AG08396 (cell line): Measurements from ENCODE around the gene TRIM46.
"Not testable (repeated sequence)": the region's sequence is repeated elsewhere in the genome, so short reads cannot be mapped to it uniquely, and the experiment has no call there.

ENCODE experiments used
- DNase-seq: peaks from one replicate; pipeline ENCODE4 v3.0.0; 2012; ENCODE audit warnings: low spot score, mixed read lengths

Gene TRIM46

DNA sequence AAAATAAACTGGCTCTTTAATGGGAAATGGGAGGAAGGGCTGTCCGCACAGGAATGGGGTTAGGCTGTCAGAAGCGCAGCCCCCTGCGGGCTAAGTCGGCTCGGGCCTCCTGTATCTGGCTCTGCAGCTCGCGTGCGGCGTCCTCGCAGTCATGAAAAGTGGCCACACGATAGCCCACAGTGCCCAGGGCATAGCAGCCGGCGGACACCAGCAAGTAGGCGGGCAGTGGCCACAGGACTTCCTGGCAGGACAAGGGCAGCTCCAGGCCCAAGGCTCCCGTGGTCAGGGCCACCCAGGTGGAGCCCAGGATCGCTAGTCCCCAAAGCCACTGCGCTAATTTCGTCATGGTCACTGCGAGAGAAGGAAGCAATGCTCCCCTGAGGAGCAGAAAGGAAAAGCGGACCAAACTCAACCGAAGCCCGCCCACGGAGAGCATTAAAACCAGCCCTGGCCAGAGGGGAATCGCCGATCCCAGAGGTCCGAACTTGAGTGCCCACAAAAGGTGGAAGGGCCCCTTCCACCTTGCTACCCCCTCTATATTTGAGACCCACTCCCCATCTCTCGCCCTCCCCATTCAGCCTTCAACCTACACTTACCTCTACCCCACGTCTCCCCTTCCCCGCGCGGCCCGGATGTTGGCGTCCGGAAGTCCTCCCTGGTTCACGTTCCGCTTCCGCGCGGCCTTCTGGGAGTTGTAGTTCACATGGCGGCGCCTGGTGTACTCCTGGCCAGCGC lies 33.6 kb upstream of the TRIM46 start, which contains the start of gene DPM3:
TSS of gene DPM3 (minus strand) at position 637 of the 735 bp plus-strand sequence. CDS start at position 346, 291 bp downstream.
- DNase-seq = peak; percentile 85

DNA sequence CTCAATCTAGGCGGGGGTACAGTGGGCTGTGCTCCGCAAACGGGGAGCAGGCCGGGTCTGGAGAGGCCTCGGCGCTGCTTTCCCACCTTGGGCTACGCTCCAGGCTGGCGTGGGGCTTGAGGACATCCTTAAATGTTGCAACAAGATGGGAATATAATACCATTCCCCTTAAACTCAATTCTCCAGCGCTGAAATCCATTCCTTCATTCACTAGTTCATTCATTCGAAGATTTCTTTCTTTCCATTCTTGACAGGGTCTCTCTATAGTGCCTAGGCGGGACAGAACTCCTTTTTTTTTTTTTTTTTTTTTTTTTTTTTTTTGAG lies 33.1 kb upstream of the TRIM46 start:
- no peak for DNase-seq

DNA sequence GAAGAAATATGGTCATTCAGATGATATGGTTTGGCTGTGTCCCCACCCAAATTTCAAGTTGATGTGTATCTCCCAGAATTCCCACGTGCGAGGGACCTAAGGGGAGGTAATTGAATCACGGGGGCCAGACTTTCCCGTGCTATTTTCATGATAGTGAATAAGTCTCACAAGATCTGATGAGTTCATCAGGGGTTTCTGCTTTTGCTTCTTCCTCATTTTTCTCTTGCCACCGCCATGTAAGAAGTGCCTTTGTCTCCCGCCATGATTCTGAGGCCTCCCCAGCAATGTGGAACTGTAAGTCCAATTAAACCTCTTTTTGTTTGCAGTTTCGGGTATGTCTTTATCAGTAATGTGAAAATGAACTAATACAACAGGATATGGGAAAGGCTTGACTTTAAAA lies 31.9 kb upstream of the TRIM46 start:
- DNase-seq = no peak

DNA sequence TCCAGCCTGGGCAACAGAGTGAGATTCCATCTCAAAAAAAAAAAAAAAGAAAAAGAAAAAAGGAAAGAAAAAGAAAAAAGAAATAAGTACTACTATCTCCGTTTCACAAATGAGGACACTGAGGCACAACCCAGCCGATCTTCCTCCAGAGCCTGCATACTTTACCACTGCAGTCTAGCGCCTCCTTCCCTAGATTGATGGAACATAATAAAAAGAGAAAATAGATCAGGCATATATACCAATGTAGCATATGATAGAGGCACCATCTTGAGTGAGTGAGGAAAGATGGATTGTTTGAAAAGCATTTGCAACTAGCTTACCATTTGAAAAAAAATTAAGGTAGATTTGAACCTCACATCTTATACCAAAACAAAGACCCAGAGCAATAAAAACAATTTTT lies 28.2 kb upstream of the TRIM46 start:
- DNase-seq = no peak

DNA sequence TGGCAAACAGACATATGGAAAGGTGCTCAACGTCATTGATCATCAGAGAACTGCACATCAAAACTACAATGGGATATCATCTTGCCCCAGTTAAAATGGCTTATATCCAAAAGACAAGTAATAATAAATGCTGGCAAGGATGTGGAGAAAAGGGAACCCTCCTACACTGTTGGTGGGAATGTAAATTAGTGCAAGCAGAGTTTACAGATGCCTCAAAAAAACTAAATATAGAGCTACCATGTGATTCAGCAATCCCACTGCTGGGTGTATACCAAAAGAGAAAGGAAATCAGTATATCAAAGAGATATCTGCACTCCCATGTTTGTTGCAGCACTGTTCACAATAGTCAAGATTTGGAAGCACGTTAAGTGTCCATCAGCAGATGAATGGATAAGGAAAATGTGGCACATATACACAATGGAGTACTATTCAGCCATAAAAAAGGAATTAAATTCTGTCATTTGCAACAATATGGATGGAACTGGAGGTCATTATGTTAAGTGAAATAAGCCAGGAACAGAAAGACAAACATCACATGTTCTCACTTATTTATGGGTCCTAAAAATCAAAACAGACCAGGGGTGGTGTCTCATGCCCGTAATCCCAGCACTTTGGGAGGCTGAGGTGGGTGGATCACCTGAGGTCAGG lies 17.5 kb upstream of the TRIM46 start:
- not testable (repeated sequence) for DNase-seq

DNA sequence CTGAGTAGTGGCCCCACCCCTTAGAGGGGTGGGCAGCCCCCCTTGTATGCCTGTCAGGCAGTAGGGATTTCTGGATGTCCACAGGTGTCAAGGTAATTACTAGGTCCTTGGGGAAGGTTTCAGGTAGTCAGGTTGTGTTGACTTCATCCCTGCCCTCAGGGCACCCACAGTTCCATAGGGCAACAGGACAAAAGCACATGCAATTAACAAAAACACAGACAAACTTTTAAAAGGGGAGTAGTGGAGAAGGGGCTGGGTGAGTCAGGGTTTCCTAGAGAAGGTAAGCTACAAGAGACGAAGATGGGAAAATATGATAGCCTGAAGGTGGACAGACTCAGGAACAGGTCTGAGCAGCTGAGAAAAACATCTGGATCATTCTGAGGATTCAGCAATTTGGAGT lies 14.7 kb upstream of the TRIM46 start:
- no peak for DNase-seq

DNA sequence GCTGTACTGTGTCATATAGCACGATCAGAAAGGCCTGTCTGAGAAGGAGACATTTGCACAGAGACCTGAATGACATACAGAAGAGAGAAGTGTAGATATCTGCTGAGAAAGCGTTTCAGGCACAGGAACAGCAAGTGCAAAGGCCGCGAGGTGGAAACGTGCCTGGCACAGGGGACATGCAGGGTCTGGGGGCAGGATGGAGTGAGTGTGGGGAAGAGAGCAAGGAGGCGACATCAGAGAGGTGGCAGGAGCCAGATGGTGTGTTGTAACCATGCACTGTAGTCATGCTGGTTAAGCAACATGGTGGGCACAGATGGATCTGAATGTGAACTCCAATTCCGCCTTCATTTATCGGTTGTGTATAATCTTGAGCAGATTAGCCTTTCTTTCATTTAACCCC lies 13.5 kb upstream of the TRIM46 start:
- no peak for DNase-seq

DNA sequence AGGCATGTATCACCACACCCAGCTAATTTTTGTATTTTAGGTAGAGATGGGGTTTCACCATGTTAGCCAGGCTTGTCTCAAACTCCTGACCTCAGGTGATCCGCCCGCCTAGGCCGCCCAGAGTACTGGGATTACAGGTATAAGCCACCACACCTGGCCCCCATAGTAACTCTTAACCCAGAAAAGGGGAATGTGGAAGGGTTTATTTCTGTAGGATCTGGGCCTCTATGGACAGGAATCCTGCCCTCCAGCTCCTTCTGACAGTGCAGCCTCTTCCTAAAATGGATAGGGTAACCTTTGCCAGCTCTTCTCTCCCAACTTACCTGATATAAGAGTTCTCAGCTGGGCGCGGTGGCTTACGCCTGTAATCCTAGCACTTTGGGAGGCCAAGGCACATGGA lies 11.0 kb upstream of the TRIM46 start:
- DNase-seq = not testable (repeated sequence)

DNA sequence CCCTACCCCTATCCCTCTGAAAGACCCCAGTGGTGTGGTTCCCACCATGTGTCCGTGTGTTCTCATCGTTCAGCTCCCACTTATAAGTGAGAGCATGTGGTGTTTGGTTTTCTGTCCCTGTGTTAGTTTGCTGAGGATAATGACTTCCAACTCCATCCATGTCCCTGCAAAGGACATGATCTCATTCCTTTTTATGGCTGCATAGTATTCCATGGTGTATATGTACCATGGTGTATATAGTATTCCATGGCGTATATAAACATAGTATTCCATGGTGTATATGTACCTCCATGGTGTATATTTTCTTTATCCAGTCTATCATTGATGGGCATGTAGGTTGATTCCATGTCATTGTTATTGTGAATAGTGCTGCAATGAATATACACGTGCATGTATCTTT lies 9.9 kb upstream of the TRIM46 start:
- DNase-seq = not testable (repeated sequence)

DNA sequence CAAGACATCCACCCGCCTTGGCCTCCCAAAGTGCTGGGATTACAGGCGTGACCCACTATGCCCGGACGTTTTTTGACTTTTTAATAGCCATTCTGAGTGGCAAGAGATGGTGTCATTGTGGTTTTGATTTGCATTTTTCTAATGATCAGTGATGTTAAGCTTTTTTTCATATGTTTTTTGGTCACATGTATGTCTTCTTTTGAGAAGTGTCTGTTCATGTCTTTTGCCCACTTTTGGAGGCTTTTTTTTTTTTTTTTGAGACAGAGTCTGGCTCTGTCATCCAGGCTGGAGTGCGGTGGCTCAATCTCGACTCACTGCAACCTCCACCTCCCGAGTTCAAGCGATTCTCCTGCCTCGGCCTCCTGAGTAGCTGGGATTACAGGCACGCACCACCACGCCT lies 9.0 kb upstream of the TRIM46 start:
- not testable (repeated sequence) for DNase-seq

DNA sequence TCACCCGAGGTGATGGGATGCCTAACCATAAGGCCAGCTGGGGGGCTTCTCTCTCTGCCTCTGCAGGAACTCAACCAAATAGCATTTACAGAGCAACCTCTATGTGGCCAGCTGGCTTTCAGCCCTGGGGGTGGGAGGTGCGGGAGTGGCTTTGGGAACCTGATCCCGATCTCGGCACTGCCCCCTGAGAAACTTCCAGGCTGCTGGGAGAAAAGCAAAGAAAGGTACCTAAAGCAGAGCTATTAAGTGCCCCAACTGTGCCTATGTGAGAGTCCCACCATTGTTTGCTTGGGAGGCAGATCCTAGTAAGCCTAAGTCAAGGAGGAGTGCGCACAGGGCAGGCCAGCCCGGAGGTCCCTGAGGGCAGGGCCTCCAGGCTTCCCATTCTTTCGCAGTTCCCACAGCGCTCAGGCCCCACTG lies 7.6 kb upstream of the TRIM46 start:
- no peak for DNase-seq

DNA sequence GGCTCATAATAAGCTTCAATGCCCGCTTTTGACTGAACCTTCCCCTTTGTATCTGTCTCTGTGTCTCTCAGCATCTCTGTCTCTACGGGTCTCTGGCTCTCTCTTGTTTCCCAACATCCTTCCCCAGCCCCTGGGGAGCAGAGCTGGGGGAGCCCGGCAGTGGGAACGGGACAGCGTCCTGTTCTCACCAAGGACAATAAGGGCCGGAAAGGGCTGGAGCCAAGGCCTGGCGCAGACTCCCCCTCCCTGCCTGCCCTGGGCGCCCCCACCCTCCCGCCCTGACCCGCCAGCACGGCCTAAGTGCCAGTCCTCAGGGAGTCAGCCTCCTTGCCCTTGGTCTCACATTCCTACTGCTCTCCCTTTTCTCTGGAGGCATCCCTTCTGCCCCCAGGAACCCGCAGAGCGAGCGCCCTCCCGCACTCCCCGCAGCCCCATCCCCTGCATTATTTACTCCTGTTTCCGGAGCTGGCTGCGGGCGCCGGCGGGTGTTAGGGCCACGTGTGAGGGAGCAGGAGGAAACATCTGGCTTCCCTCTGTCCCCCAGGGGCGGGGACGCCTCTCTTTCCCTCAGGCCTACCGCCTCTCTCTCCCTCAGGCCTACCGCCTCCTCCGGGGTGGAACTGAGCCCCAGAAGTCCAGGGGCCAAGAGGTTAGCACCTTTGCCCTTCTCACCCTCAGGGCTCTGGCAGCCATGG lies 7.0 kb upstream of the TRIM46 start:
- no peak for DNase-seq

DNA sequence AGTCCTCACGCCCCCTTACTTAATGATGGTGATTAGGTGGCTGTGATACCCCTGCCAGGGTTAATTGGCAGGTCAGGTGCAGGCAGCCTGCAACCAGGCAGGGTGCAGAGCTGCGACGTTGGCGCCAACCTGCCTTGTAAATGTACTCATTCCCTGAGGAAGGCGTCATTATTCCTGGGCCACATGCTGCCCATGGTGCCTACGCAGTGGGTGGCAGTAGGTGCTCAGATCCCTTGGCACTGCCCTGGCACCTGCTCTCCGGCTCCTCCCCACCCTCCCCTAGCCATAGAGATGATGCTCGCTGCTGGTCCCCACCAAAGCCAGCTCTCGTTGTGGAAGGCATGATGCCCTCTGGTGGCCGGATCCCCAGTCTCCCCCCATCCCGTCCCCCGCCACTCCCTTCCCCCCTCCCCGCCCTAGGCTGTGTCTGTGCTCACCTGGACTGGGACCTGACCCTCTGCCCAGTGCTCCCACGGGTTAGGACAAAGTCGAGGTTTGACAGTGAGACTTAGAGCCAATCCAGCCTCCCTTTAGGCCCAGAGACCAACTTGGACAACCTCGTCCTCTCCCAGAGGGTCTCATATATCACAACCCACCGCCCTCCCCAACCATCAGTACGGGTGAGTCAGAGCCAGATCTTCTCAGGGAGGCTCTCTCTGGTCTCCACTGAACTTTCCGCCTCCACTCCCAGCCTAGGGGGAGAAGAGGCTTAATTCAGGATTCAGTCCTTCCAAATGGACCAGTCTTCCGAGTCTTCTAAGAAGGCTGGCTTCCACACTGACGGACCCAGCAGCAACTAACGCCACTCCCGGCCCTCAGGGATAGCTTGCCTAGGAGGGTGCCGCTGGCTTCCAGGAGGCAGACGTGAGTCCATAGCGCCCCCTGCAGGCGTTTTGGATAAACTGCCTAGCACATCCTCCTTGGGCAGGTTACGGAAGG lies 6.2 kb upstream of the TRIM46 start:
- peak; percentile 85 for DNase-seq

DNA sequence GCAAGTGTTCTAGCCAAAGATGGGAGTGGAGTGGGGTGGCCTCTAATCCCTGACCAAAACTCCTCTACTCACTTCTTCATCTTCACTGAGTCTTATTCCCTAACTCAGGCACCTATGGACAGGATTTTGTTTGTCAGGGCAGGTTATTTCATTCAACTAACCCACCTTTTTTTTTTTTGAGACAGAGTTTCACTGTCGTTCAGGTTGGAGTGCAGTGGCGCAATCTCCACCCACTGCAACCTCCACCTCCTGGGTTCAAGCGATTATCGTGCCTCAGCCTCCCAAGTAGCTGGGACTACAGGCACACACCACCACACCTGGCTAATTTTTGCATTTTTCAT lies 5.6 kb upstream of the TRIM46 start:
- not testable (repeated sequence) for DNase-seq

DNA sequence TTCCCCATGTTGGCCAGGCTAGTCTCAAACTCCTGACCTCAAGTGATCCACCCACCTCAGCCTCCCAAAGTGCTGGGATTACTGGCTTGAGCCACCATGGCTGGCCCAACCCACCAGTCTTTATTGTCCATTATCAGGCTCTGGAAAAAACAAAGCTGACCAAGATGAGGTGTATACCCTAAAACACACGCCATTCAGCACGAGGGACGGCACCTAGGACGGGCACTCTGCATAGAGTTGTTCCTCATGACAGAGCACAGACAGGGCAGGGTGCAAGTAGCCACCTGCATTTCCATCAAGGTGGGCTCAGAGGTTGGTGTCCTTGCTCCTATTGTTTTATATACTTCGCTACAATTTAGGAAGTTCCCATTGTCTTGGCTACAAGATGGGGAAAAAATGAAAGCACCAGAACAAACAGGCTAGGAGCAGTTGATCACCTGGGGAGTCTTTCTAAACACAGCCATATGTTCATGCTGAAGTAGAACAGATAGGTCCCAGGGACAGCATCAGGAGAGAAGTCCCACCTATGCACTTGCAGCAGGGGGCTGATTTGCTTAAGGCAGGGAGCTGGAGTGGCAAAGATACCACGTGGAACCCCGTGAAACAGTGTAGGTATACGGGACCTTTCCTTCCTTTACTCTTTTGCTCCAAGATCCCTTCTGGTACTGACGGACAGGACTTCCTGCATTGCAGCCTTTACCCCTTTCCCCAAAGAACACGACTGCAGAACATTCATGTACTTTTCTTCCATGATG lies 5.0 kb upstream of the TRIM46 start:
- peak; percentile 1 for DNase-seq

DNA sequence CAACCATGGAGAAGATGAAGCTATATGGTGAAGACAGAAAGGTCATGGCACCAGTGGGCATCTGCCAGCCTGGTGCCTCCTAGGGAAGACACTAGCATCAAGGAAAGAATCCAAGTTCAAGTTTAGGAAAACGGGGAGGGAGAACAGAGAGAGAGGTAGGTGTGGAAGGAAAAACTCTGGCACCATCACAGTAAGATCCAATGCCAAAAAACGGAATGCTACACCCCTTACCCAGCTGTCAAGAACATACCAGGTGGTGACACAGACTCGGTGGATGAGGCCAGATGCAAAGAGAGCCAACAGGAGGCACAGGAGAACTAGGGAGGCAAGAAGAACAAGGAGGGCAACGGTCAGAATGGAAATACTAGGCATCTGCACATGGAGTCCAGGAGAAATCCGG lies 4.1 kb upstream of the TRIM46 start:
- DNase-seq = peak; percentile 1

DNA sequence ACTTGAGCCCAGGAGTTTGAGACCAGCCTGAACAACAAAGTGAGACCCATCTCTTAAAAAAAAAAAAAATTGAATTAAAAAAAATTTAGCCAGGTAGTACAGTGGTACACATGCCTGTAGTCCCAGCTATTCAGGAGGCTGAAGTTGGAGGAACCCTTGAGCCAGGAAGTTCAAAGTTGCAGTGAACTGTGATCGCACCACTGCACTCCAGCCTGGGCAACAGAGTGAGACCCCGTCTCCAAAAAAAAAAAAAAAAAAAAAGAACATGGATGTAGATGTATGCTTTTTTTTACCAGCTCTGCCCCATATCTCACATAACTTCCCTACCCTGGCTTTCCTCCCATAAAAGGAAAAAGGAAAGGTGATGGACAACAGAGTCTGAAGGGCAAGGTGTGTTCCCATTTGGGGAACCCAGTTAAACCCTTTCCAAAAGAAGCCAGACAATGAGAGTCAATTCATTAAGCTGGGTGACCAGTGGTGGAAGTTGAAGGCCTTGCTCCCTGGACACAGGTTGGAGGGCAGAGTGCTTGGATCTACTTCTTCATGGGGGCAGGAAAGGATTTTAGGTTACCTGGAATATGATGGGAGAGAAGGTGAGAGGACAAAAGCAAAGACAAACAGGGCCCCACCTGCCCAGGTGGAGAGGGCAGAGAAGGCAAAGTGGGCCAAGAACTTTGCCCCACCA lies 3.4 kb upstream of the TRIM46 start:
- peak; percentile 0 for DNase-seq

DNA sequence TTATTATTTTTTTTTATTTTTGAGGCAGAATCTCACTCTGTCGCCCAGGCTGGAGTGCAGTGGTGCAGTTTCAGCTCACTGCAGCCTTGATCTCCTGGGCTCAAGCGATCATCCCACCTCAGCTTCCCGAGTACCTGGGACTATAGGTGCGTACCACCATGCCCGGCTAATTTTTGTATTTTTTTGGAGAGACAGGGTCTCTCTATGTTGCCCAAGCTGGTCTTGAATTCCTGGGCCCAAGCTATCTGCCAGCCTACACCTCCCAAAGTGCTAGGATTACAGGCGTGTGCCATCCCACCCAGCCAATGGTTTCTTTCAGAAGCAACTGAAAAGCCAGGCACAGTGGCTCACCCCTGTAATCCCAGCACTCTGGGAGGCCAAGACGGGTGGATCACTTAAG lies 2.8 kb upstream of the TRIM46 start:
- DNase-seq = no peak

DNA sequence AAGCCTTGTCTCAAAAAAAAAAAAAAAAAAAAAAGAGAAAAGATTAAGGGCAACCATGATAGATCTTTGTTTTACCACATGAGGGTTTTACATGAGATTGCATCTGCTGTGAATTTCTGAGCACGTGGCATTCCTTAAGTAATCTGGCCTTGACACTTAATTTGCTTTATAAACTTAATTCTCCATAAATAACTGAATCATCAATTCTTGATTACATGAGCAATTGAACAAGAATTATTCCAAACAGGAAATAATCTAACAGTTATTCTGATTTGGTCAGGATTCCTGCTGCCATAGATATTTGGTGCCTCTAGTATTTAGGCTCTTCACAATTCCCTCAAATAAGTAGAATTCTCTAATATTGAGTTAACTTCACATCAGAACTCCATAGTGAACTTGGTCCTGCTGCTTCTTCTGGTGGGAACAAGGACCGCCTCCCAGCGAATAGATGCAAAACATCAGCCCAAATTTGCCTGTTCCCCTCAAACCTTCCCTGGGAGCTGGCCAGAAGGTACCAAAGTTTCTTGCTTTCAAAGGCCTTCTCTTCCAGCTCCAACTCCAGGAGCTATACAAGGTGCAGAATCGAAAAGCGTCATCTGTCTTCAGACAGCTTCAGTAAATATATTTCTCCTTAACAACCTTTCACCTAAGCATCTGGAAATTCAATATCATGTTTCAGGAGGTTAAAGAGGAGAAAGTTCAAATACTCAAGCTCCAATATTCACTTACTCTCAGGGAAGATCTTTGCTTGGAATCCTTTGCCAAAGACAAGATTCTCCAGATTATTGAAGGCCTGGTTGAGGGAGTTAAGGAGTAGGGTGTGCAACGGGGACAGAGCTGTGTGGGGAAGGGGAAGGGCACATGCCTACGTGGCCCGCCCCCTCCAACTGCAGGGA lies 1.6 kb upstream of the TRIM46 start:
- peak; percentile 5 for DNase-seq
